ENCODE results near the gene ZNF764. TPM values are rescaled to one million over a fixed set of nuclear protein-coding genes. Genes with fewer than 3 reads are reported as not detected.

The ZNF764 gene
- total and polyA plus RNA-seq, 9 of the 15 experiments (the other 6 are each of a cell fraction or from before 2014, with no cell fraction given) = 0.69 to 10.1 (median 4.1) TPM

DNA sequence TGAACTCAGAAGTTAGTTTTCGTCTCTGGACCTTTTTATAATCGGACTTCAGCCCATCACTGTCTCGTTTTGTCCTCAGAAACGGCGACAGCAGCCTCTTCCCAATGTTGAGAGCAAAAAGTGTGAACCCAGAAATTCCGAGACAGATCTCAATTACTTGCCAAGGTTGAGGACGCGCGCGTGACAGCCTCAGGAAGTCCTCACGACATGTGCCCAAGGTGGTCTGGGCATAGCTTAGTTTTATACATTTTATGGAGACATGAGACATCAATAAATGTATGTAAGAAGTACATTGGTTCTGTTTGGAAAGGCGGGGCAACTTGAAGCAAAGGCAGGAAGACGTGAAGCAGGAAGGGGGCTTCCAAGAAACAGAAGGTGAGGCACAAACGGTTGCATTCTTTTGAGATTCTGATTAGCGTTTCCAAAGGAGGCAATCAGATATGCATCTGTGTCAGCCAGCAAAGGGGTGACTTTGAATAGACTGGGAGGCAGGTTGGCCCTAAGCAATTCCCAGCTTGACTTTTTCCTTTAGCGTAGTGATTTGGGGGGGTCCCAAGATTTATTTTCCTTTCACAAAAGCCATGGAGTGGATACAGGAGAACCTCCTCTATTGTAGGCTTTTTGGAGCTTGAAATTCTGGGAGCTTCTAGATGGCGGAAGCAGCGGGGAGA lies 22.9 kb downstream of the ZNF764 start (continued):
- TF ChIP-seq, protein P1, sequence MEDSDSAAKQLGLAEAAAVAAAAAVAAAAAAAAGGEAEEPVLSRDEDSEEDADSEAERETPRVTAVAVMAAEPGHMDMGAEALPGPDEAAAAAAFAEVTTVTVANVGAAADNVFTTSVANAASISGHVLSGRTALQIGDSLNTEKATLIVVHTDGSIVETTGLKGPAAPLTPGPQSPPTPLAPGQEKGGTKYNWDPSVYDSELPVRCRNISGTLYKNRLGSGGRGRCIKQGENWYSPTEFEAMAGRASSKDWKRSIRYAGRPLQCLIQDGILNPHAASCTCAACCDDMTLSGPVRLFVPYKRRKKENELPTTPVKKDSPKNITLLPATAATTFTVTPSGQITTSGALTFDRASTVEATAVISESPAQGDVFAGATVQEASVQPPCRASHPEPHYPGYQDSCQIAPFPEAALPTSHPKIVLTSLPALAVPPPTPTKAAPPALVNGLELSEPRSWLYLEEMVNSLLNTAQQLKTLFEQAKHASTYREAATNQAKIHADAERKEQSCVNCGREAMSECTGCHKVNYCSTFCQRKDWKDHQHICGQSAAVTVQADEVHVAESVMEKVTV (CRISPR knock-in tag; IDR thresholded peaks at IDR 0.05) = no peak; the same call in 1 of the 2 replicates
- TF ChIP-seq NR1H2 (CRISPR knock-in tag; IDR thresholded peaks at IDR 0.05) (peak; percentile 57), PHF8 (IDR thresholded peaks at IDR 0.05; ENCODE audit: borderline replicate concordance, low read length) (peak; percentile 34; the same call in 1 of the 2 replicates), ETV6 (IDR thresholded peaks at IDR 0.05; ENCODE audit: borderline replicate concordance in 1 of 2, low read depth in 2 of 2, low read length in 1 of 2) (no peak), ETV6 (CRISPR knock-in tag; IDR thresholded peaks at IDR 0.05; ENCODE audit: borderline replicate concordance) (no peak), TAF9B (IDR thresholded peaks at IDR 0.05; ENCODE audit: partially characterized antibody) (peak; percentile 53), POLR2B (IDR thresholded peaks at IDR 0.05; ENCODE audit: low read depth, partially characterized antibody) (peak; percentile 77), POLR2A (conservative IDR thresholded peaks at IDR 0.05) (peak; percentile 90), GTF2F1 (IDR thresholded peaks at IDR 0.05; ENCODE audit: low read depth, low read length) (no peak), ZNF586 (CRISPR knock-in tag; conservative IDR thresholded peaks at IDR 0.05) (no peak), ZSCAN32 (CRISPR knock-in tag; IDR thresholded peaks at IDR 0.05) (no peak), ETV1 (tag; conservative IDR thresholded peaks at IDR 0.05; ENCODE audit: low read depth) (no peak; the same call in 1 of the 2 replicates)
- TF ChIP-seq, protein P2, sequence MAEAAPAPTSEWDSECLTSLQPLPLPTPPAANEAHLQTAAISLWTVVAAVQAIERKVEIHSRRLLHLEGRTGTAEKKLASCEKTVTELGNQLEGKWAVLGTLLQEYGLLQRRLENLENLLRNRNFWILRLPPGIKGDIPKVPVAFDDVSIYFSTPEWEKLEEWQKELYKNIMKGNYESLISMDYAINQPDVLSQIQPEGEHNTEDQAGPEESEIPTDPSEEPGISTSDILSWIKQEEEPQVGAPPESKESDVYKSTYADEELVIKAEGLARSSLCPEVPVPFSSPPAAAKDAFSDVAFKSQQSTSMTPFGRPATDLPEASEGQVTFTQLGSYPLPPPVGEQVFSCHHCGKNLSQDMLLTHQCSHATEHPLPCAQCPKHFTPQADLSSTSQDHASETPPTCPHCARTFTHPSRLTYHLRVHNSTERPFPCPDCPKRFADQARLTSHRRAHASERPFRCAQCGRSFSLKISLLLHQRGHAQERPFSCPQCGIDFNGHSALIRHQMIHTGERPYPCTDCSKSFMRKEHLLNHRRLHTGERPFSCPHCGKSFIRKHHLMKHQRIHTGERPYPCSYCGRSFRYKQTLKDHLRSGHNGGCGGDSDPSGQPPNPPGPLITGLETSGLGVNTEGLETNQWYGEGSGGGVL (CRISPR knock-in tag; IDR thresholded peaks at IDR 0.05) = no peak

All from K562 (cell line).